HEK293 (cell line): Measurements from ENCODE around the gene UACA.

Experiments used
- ATF2 ChIP-seq: fragments of 450-650 bp; formaldehyde crosslinking; IDR thresholded peaks from 2 replicates; pipeline ENCODE4 v1.5.1; 2016; ENCODE audit warnings: missing biosample characterization, missing genetic modification characterization, low read depth
- CTCF ChIP-seq: fragments of 450-650 bp; formaldehyde crosslinking; IDR thresholded peaks from 2 replicates; pipeline ENCODE4 v1.5.1; 2016; ENCODE audit warnings: missing biosample characterization, missing genetic modification characterization
- KLF10 ChIP-seq: fragments of 450-650 bp; IDR thresholded peaks from 2 replicates; pipeline ENCODE4 v1.5.1; 2018; ENCODE audit warnings: missing biosample characterization, mild to moderate bottlenecking, missing genetic modification characterization
- PRDM10 ChIP-seq: fragments of 450-650 bp; formaldehyde crosslinking; IDR thresholded peaks from 2 replicates; pipeline ENCODE4 v1.5.1; 2016; ENCODE audit warnings: missing biosample characterization, missing genetic modification characterization
- ZBTB44 ChIP-seq: fragments of 450-650 bp; IDR thresholded peaks from 2 replicates; pipeline ENCODE4 v1.5.1; 2018; ENCODE audit warnings: missing biosample characterization, mild to moderate bottlenecking, missing genetic modification characterization
- ZEB2 ChIP-seq: fragments of 450-650 bp; formaldehyde crosslinking; IDR thresholded peaks from 2 replicates; pipeline ENCODE4 v1.5.1; 2016; ENCODE audit warnings: missing biosample characterization, missing genetic modification characterization
- ZNF202 ChIP-seq: fragments of 450-650 bp; formaldehyde crosslinking; IDR thresholded peaks from 2 replicates; pipeline ENCODE4 v1.5.1; 2016; ENCODE audit warnings: missing biosample characterization, missing genetic modification characterization, borderline replicate concordance
- ZNF274 ChIP-seq, 2 experiments: fragments of 200-500 bp in 1 of 2; fragments of 450-650 bp in 1 of 2; sonication (Bioruptor generic) in 1 of 2; formaldehyde crosslinking in 1 of 2; IDR thresholded peaks; 2 replicates each; pipeline versions ENCODE4 v1.5.1 to v1.6.1; 2014 to 2016; ENCODE audit warnings: borderline replicate concordance in 1 of 2, inconsistent platforms in 1 of 2, low read length in 1 of 2, missing biosample characterization in 1 of 2, missing genetic modification characterization in 1 of 2
- ZNF311 ChIP-seq: fragments of 450-650 bp; formaldehyde crosslinking; IDR thresholded peaks from 2 replicates; pipeline ENCODE4 v1.5.1; 2017; ENCODE audit warnings: missing biosample characterization, missing genetic modification characterization, borderline replicate concordance
- ZNF423 ChIP-seq: fragments of 450-650 bp; formaldehyde crosslinking; IDR thresholded peaks from 2 replicates; pipeline ENCODE4 v1.5.1; 2016; ENCODE audit warnings: missing biosample characterization, missing genetic modification characterization
- ZNF785 ChIP-seq: fragments of 450-650 bp; formaldehyde crosslinking; IDR thresholded peaks from 2 replicates; pipeline ENCODE4 v1.5.1; 2016; ENCODE audit warnings: missing biosample characterization, missing genetic modification characterization
- ZNF791 ChIP-seq: fragments of 450-650 bp; formaldehyde crosslinking; IDR thresholded peaks from 2 replicates; pipeline ENCODE4 v1.5.1; 2016; ENCODE audit warnings: missing biosample characterization, missing genetic modification characterization
- ZNF792 ChIP-seq: fragments of 450-650 bp; formaldehyde crosslinking; IDR thresholded peaks from 2 replicates; pipeline ENCODE4 v1.5.1; 2016; ENCODE audit warnings: missing biosample characterization, missing genetic modification characterization
- ZSCAN4 ChIP-seq: fragments of 450-650 bp; formaldehyde crosslinking; IDR thresholded peaks from 2 replicates; pipeline ENCODE4 v1.5.1; 2017; ENCODE audit warnings: missing biosample characterization, missing genetic modification characterization

- TF ChIP-seq CTCF (tag by site-specific recombination) (no peak), ZNF423 (tag by site-specific recombination) (no peak), ZNF791 (tag by site-specific recombination) (no peak), ATF2 (tag by site-specific recombination) (no peak), ZEB2 (no peak), ZNF202 (tag by site-specific recombination) (no peak), ZNF785 (no peak), KLF10 (tag by site-specific recombination) (no peak), ZSCAN4 (tag by site-specific recombination) (no peak), PRDM10 (tag by site-specific recombination) (no peak), ZBTB44 (no peak), ZNF792 (no peak), ZNF311 (tag by site-specific recombination) (no peak), ZNF274 (IDR thresholded peaks at IDR 0.05; ENCODE audit: low read length) (no peak), ZNF274 (tag by site-specific recombination; IDR thresholded peaks at IDR 0.05; ENCODE audit: borderline replicate concordance) (no peak)
These were observed 46.0 kb downstream of the UACA start for GRCh38 chr15:70717237-70717793.
